ENCODE results near the gene PDC.

- TF ChIP-seq EP300 (IDR thresholded peaks at IDR 0.05) (no peak), POLR2AphosphoS5 (IDR thresholded peaks at IDR 0.05) (no peak), POLR2A (IDR thresholded peaks at IDR 0.05) (no peak), CTCF (IDR thresholded peaks at IDR 0.05) (no peak)
Observed at GRCh38 chr1:186496171-186496851, 35.4 kb upstream of the PDC start.

Data from stomach (tissue), 4 donors.